ENCODE results near the gene MYOM1.

The MYOM1 gene

DNA sequence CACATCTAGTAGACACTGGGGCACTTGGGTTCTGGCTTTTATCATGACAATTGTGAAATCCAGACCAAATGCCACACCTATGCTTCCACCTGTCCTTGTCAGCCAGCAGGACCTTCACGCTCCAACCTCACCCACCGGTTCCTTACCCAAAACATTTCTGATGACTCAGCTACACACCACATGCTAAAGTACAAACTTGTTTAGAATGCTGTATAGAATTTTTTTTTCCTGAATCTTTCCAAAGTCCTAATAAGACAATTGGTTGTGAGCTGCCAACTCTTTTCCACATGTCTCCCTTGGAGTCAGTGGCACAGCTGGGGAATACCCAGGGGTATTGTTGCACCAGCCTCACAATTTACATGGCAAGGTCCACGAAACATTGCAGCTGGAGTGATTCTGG, 131.3 kb downstream of the MYOM1 start:
- H3K9ac ChIP-seq, result no peak overlapping the region
- H3K4me3 ChIP-seq (ENCODE audit: low read depth, low read length), result no peak overlapping the region
- H3K9me3 ChIP-seq (ENCODE audit: control insufficient read depth, low read length), result no peaks in the 10 kb centered on the region
- no peaks in the 10 kb centered on the region for H3K36me3 ChIP-seq (ENCODE audit: control insufficient read depth, insufficient read depth, low read length)
- H2AFZ ChIP-seq, result no peak overlapping the region
- H3K4me1 ChIP-seq, result no peaks in the 10 kb centered on the region
- TF ChIP-seq, protein P1, sequence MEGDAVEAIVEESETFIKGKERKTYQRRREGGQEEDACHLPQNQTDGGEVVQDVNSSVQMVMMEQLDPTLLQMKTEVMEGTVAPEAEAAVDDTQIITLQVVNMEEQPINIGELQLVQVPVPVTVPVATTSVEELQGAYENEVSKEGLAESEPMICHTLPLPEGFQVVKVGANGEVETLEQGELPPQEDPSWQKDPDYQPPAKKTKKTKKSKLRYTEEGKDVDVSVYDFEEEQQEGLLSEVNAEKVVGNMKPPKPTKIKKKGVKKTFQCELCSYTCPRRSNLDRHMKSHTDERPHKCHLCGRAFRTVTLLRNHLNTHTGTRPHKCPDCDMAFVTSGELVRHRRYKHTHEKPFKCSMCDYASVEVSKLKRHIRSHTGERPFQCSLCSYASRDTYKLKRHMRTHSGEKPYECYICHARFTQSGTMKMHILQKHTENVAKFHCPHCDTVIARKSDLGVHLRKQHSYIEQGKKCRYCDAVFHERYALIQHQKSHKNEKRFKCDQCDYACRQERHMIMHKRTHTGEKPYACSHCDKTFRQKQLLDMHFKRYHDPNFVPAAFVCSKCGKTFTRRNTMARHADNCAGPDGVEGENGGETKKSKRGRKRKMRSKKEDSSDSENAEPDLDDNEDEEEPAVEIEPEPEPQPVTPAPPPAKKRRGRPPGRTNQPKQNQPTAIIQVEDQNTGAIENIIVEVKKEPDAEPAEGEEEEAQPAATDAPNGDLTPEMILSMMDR (IDR thresholded peaks at IDR 0.05), result no peak
- H3K27ac ChIP-seq, result no peak overlapping the region
- H3K4me2 ChIP-seq (ENCODE audit: low read length), result no peak overlapping the region
- no peaks in the 10 kb centered on the region for H3K27me3 ChIP-seq (ENCODE audit: control insufficient read depth, insufficient read depth, low read length)
- H3K79me2 ChIP-seq, result no peaks in the 10 kb centered on the region

DNA sequence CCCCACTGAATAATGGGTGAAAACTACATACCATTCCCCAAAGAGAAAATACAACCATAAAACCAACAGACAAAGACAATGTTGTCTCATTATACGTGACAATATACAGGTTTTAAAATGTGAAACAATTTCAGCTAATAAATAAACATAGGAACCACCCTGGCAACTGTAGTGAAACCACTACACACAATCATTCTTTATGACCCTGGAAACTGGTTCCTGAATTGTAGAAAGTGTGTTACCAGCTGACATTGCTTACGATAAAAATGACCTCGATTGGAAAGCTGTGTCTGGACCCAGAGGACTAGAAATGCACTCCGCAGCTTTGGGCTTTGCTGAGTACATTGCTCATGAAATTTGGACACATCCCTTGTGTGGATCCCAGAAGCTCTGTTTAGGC, 132.9 kb downstream of the MYOM1 start:
- TF ChIP-seq, protein P1 (IDR thresholded peaks at IDR 0.05), result no peak
- Histone ChIP-seq H3K27ac (no peak overlapping the region), H3K9ac (no peak overlapping the region), H2AFZ (no peak overlapping the region), H3K4me1 (no peaks in the 10 kb centered on the region), H3K4me2 (ENCODE audit: low read length) (no peak overlapping the region), H3K79me2 (no peaks in the 10 kb centered on the region), H3K9me3 (ENCODE audit: control insufficient read depth, low read length) (no peaks in the 10 kb centered on the region), H3K36me3 (ENCODE audit: control insufficient read depth, insufficient read depth, low read length) (no peaks in the 10 kb centered on the region), H3K4me3 (ENCODE audit: low read depth, low read length) (no peak overlapping the region), H3K27me3 (ENCODE audit: control insufficient read depth, insufficient read depth, low read length) (no peaks in the 10 kb centered on the region)

DNA sequence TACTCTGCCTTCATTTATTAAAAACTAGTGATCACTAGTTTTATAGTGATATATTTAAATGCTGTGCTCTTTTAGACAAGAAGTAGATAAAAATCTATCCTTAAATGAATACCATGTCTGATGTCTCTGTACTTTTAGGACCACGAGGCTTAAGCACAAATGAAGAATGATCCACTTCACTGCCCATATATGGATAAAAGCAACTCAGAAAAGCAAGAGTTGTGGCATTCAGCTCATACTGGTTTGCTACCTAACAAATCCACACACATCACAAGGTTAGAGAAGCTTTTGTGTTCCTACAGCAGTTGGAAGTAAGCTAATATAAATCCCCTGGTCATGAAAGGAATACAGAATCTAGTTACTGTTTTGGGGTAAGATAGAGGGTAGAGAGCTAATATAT, 134.2 kb downstream of the MYOM1 start:
- no peak overlapping the region for H3K4me2 ChIP-seq (ENCODE audit: low read length)
- TF ChIP-seq, protein P1 (IDR thresholded peaks at IDR 0.05), result no peak

DNA sequence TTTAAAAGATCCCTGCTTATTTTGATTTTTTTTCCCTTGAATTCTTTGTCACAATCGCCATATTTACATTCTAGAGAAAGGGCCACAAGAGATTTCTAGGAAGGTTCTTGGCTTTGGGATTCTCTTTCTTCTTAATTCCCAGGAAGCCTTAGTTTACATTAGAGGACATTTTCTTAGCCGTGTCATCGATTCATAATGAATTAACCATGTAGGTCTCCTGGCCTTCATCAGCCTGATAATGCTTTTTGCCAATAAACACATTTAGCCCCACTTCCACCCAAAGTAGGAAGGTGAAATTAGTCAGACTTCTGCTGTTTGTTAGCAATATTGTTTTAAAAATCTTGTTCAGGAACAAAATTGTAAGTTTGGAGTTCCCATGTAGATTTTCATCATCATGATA, 135.6 kb downstream of the MYOM1 start:
- Histone ChIP-seq H3K4me3 (ENCODE audit: low read depth, low read length) (no peak overlapping the region), H3K9ac (no peak overlapping the region), H3K4me2 (ENCODE audit: low read length) (no peak overlapping the region), H3K27ac (no peak overlapping the region), H3K27me3 (ENCODE audit: control insufficient read depth, insufficient read depth, low read length) (no peaks in the 10 kb centered on the region), H3K9me3 (ENCODE audit: control insufficient read depth, low read length) (no peaks in the 10 kb centered on the region), H3K4me1 (no peaks in the 10 kb centered on the region), H2AFZ (no peak overlapping the region), H3K36me3 (ENCODE audit: control insufficient read depth, insufficient read depth, low read length) (no peaks in the 10 kb centered on the region), H3K79me2 (no peaks in the 10 kb centered on the region)
- TF ChIP-seq, protein P1 (IDR thresholded peaks at IDR 0.05), result no peak

More for the DNA sequence above, 134.2 kb downstream of the MYOM1 start:
- H3K36me3 ChIP-seq (ENCODE audit: control insufficient read depth, insufficient read depth, low read length), result no peaks in the 10 kb centered on the region
- no peaks in the 10 kb centered on the region for H3K79me2 ChIP-seq
- no peak overlapping the region for H3K4me3 ChIP-seq (ENCODE audit: low read depth, low read length)
- no peaks in the 10 kb centered on the region for H3K4me1 ChIP-seq
- no peak overlapping the region for H3K27ac ChIP-seq
- H3K9ac ChIP-seq, result no peak overlapping the region
- H3K27me3 ChIP-seq (ENCODE audit: control insufficient read depth, insufficient read depth, low read length), result no peaks in the 10 kb centered on the region
- no peaks in the 10 kb centered on the region for H3K9me3 ChIP-seq (ENCODE audit: control insufficient read depth, low read length)
- H2AFZ ChIP-seq, result no peak overlapping the region

DNA sequence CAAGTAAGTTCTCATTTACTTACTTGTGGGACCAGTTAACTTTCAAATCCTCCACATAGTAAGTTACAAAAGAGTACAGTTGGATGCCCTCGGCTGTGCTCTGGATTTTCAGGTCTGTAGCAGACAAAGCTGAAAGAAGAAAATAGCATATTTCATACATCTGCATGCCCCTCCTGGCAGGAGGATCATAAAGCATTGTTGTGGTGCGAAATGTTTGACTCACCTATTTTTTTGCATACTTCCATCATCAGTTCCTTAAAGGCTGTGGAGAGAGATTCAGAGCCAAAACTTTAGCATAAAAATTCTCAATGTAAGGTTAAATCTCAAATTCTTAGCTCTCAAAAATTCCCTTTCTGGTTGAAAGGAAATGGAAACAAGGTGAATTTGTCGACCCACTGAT, 136.0 kb downstream of the MYOM1 start:
- no peaks in the 10 kb centered on the region for H3K36me3 ChIP-seq (ENCODE audit: control insufficient read depth, insufficient read depth, low read length)
- no peaks in the 10 kb centered on the region for H3K9me3 ChIP-seq (ENCODE audit: control insufficient read depth, low read length)
- no peaks in the 10 kb centered on the region for H3K79me2 ChIP-seq
- no peaks in the 10 kb centered on the region for H3K27me3 ChIP-seq (ENCODE audit: control insufficient read depth, insufficient read depth, low read length)
- TF ChIP-seq, protein P1 (IDR thresholded peaks at IDR 0.05), result no peak
- no peak overlapping the region for H3K4me3 ChIP-seq (ENCODE audit: low read depth, low read length)
- H3K9ac ChIP-seq, result no peak overlapping the region
- no peak overlapping the region for H3K4me2 ChIP-seq (ENCODE audit: low read length)
- no peak overlapping the region for H2AFZ ChIP-seq
- no peak overlapping the region for H3K27ac ChIP-seq
- H3K4me1 ChIP-seq, result no peaks in the 10 kb centered on the region

Data from parathyroid adenoma (tissue), 2 donors.